Fibroblast of villous mesenchyme (primary cell): Measurements from ENCODE around the gene KRTAP5-7. TPM values are rescaled to one million over a fixed set of nuclear protein-coding genes. Genes with fewer than 3 reads are reported as not detected.

Experiments
- DNase-seq: peaks from one replicate; pipeline ENCODE4 v3.0.0-alpha.2; 2010; ENCODE audit warnings: low read depth
- H3K4me3 ChIP-seq: 2 replicates; pipeline ENCODE4 v1.5.1; 2011; ENCODE audit warnings: low read depth, mild to moderate bottlenecking, low read length
- CTCF ChIP-seq: IDR thresholded peaks from 2 replicates; pipeline ENCODE4 v1.5.1; 2012; ENCODE audit warnings: low read depth, mild to moderate bottlenecking, low read length; ENCODE audit not compliant: insufficient read depth
- total RNA-seq: library from RNA; depleted of rRNA; stranded (reverse); fragments of >200 nt; gene quantifications from 2 replicates; pipeline ENCODE4 v1.2.3, GENCODE V29; 2012

KRTAP5-7 gene
- total RNA-seq, 1 donor: not detected

- peak; percentile 23 for DNase-seq
- TF ChIP-seq CTCF: no peak
- H3K4me3 ChIP-seq: no peak overlapping the region
These were observed 37.6 kb upstream of the KRTAP5-7 start for GRCh38 chr11:71489311-71490043.

GRCh38 chr11:71490044-71490730 is 36.9 kb upstream of the KRTAP5-7 start:
- no peak for DNase-seq
- no peak for TF ChIP-seq CTCF
- no peak overlapping the region for H3K4me3 ChIP-seq

GRCh38 chr11:71490731-71491390 is 36.2 kb upstream of the KRTAP5-7 start:
- H3K4me3 ChIP-seq: no peak overlapping the region
- DNase-seq: no peak
- no peak for TF ChIP-seq CTCF

- no peak for DNase-seq
- TF ChIP-seq CTCF: no peak
- no peak overlapping the region for H3K4me3 ChIP-seq
These were observed 35.5 kb upstream of the KRTAP5-7 start for GRCh38 chr11:71491531-71491930.

GRCh38 chr11:71491940-71492339 is 35.1 kb upstream of the KRTAP5-7 start:
- TF ChIP-seq CTCF: no peak
- no peak for DNase-seq
- H3K4me3 ChIP-seq: no peak overlapping the region

GRCh38 chr11:71495286-71496230 is 31.5 kb upstream of the KRTAP5-7 start:
- H3K4me3 ChIP-seq: no peak overlapping the region
- no peak for TF ChIP-seq CTCF
- no peak for DNase-seq
